SH-SY5Y (cell line): ENCODE results near the gene ADGRG1.

Experiments used
- GATA2 ChIP-seq: IDR thresholded peaks from 2 replicates; pipeline ENCODE4 v1.6.1; 2011; ENCODE audit warnings: mild to moderate bottlenecking, low read depth, low read length
- GATA3 ChIP-seq: IDR thresholded peaks from 2 replicates; pipeline ENCODE4 v1.6.1; 2011; ENCODE audit warnings: low read depth, mild to moderate bottlenecking, low read length, moderate library complexity

DNA sequence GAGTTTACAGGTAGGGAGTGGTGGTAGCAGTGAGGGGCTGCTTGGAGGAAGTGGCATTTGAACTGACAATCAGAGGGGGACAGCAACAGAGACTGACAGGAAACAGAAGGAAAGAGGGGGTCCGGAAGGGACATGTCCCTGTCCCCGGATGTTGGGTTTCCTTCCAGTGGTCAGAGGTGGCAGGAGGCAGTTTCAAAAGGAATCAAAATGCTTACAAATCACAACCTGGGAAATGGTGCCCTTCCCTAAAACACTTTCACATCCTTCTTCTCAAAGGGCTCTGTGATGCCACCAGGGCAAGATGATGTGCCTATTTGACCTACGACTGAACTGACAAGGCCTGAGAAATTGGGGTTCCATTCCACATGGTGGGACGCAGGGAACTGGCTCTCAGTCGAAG, 19.7 kb downstream of the ADGRG1 start:
- TF ChIP-seq GATA2 (no peak), GATA3 (no peak)
